ENCODE data around the gene OR2AT4. TPM values are rescaled to one million over a fixed set of nuclear protein-coding genes. Genes with fewer than 3 reads are reported as not detected.
"Not testable (repeated sequence)": the region's sequence is repeated elsewhere in the genome, so short reads cannot be mapped to it uniquely, and the experiment has no call there.

OR2AT4 gene
- total and polyA plus RNA-seq, 2 donors = under 0.01 TPM; not detected in 1

DNA sequence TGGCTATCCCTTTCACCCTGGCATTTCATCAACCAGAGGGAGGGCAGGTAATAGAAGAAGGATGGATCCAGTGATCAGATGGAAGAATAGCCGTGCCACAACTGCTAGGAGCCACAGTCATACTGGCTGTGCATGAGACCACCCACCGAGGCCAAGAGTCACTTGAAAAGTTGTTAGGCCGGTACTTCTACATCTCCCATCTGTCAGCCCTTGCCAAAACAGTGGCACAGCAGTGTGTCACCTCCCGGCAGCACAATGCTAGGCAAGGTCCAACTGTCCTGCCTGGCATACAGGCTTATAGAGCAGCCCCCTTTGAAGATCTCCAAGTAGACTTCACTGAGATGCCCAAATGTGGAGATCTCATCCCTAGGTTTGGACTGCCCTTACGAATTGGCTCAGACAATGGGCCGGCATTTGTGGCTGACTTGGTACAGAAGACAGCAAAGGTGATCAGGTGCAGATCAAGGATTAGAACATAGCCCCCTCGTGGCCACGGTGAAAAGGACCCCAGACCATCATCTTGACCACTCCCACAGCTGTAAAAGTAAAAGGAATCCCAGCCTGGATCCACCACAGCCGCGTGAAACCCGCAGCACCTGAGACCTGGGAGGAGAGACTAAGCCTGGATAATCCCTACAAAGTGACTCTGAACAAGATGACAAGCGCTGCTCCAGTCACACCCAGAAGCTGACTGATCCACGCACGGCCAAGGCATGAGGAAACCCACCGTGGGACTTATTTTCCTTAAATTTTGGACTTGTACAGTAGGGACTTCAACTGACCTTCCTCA lies 52.1 kb downstream of the OR2AT4 start:
- 90% methylated on average over 15 of the region's 15 CpGs for WGBS
- H3K36me3 ChIP-seq (ENCODE audit: control insufficient read depth in 2 of 2, insufficient read depth in 2 of 2, low read length in 1 of 2); H3K27me3 ChIP-seq (ENCODE audit: control insufficient read depth in 2 of 2, insufficient read depth in 1 of 2, low read length in 1 of 2); H3K4me3 ChIP-seq (ENCODE audit: low read length in 2 of 2); H3K27ac ChIP-seq (ENCODE audit: low read depth in 1 of 2, low read length in 1 of 2); H3K4me1 ChIP-seq (ENCODE audit: control insufficient read depth in 2 of 2, insufficient read depth in 2 of 2, low read length in 2 of 2); DNase-seq (ENCODE audit: low read depth in 6 of 9, low spot score in 9 of 9); H3K9me3 ChIP-seq (ENCODE audit: control insufficient read depth in 2 of 2, insufficient read depth in 1 of 2, low read length in 1 of 2): not testable (repeated sequence)

DNA sequence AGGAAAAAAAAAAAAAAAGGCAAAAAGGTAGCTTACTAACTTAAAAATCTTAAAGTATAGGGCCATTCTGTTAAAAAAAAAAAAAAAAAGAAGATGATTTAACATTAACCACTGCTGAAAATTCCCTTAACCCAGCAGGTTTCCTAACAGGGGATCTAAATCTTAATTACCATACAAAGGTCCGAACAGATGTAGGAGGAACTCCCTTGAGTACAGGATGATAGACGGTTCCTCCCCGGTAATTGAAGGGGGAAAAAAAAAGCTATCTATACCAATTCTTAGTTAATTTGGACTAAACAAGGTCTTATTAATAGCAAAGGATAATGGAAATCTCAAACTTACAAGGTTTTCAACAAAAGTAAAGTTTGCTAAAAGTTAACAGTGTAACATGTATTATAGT lies 54.9 kb downstream of the OR2AT4 start:
- not testable (repeated sequence) for H3K27me3 ChIP-seq (ENCODE audit: control insufficient read depth in 2 of 2, insufficient read depth in 1 of 2, low read length in 1 of 2); H3K9me3 ChIP-seq (ENCODE audit: control insufficient read depth in 2 of 2, insufficient read depth in 1 of 2, low read length in 1 of 2); DNase-seq (ENCODE audit: low read depth in 6 of 9, low spot score in 9 of 9); H3K4me1 ChIP-seq (ENCODE audit: control insufficient read depth in 2 of 2, insufficient read depth in 2 of 2, low read length in 2 of 2); H3K4me3 ChIP-seq (ENCODE audit: low read length in 2 of 2); H3K36me3 ChIP-seq (ENCODE audit: control insufficient read depth in 2 of 2, insufficient read depth in 2 of 2, low read length in 1 of 2); H3K27ac ChIP-seq (ENCODE audit: low read depth in 1 of 2, low read length in 1 of 2)
- 53% methylated on average over 3 of the region's 3 CpGs for WGBS

DNA sequence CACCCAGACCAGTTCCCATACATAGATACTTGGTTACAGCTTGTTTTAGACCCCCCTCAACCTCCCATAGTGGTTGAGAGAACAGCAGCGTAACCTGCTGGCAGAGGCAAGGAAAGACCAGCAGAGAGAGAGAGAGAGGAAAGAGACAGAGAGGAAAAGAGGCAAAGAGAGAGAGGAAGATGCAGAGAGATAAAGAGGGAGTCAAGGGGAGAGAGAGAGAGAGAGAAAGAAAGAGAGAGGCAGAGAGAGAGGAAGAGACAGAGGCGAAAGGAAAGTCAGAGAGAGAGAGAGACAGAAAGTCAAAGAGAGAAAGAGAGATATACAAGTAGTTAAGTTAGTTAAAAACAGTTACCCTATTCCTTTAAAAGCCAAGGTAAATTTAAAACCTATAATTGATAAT lies 55.4 kb downstream of the OR2AT4 start:
- H3K36me3 ChIP-seq (ENCODE audit: control insufficient read depth in 2 of 2, insufficient read depth in 2 of 2, low read length in 1 of 2) = no peaks in the 10 kb centered on the region
- no peaks in the 10 kb centered on the region for H3K27me3 ChIP-seq (ENCODE audit: control insufficient read depth in 2 of 2, insufficient read depth in 1 of 2, low read length in 1 of 2)
- H3K4me1 ChIP-seq (ENCODE audit: control insufficient read depth in 2 of 2, insufficient read depth in 2 of 2, low read length in 2 of 2) = no peaks in the 10 kb centered on the region
- no peak overlapping the region for H3K4me3 ChIP-seq (ENCODE audit: low read length in 2 of 2)
- no peak for DNase-seq (ENCODE audit: low read depth in 6 of 9, low spot score in 9 of 9)
- H3K27ac ChIP-seq (ENCODE audit: low read depth in 1 of 2, low read length in 1 of 2) = no peak overlapping the region
- no peaks in the 10 kb centered on the region for H3K9me3 ChIP-seq (ENCODE audit: control insufficient read depth in 2 of 2, insufficient read depth in 1 of 2, low read length in 1 of 2)
- WGBS = 81% methylated on average over 2 of the region's 2 CpGs

DNA sequence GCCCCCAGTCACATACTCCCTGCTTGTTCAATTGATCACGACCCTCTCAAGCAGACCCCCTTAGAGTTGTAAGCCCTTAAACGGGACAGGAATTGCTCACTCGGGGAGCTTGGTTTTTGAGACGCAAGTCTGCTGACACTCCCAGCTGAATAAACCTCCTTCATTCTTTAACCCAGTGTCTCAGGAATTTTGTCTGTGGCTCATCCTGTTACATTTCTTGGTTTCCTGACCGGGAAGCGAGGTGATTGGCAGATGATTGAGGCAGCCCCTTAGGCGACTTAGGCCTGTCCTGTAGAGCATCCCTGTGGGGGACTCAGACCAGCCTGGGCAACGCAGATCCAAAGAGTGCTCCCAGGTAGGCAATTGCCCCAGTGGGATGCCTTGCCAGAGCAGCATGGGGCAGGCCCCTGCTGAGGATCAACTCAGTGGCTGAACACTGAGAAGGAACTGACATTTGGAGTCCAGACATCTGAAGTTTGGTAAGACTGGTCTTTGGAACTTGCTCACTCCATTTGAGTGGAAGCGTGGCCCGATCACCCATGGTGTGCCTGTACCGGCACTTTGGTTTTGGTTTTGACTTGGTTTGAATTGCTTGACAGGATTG lies 56.4 kb downstream of the OR2AT4 start:
- WGBS = 94% methylated on average over 11 of the region's 11 CpGs

DNA sequence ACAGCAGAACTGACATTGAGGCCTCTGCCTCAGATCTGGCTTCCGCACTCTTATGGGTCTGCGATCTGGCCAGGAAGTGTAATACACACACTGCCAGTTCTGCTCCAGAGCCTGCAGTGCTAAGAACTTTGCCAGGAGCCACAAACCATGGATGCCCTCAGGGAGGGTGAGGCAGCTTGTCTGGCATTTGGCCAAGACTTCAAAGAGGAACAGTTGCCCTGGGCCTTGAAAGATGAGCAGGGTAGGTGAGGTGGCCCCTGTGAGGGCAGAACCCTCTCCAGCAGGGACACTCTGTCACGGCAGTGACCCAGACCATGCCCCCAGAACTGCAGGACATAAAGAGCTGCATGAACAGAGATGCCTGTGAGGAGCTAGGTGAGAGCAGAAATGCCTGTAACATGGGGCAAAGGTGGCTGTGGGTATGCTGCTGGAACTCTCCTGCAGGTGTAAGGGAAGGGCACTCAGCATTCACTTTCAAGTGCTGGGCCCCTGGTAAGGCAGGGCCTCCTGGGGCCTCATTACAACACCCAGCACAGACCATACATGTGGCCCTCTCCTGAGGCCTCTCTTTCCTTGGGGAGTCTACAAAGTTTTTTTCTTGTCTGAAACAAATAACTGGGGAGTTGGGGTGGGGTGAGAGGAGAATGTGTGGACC lies 60.6 kb downstream of the OR2AT4 start:
- Histone ChIP-seq H3K27ac (ENCODE audit: low read depth in 1 of 2, low read length in 1 of 2) (no peak overlapping the region), H3K36me3 (ENCODE audit: control insufficient read depth in 2 of 2, insufficient read depth in 2 of 2, low read length in 1 of 2) (no peaks in the 10 kb centered on the region), H3K9me3 (ENCODE audit: control insufficient read depth in 2 of 2, insufficient read depth in 1 of 2, low read length in 1 of 2) (no peaks in the 10 kb centered on the region), H3K27me3 (ENCODE audit: control insufficient read depth in 2 of 2, insufficient read depth in 1 of 2, low read length in 1 of 2) (no peaks in the 10 kb centered on the region), H3K4me1 (ENCODE audit: control insufficient read depth in 2 of 2, insufficient read depth in 2 of 2, low read length in 2 of 2) (no peaks in the 10 kb centered on the region), H3K4me3 (ENCODE audit: low read length in 2 of 2) (no peak overlapping the region)
- WGBS = 89% methylated on average over 3 of the region's 3 CpGs
- no peak for DNase-seq (ENCODE audit: low read depth in 6 of 9, low spot score in 9 of 9)

More for the DNA sequence above, 56.4 kb downstream of the OR2AT4 start:
- Histone ChIP-seq H3K9me3 (ENCODE audit: control insufficient read depth in 2 of 2, insufficient read depth in 1 of 2, low read length in 1 of 2) (no peaks in the 10 kb centered on the region), H3K27me3 (ENCODE audit: control insufficient read depth in 2 of 2, insufficient read depth in 1 of 2, low read length in 1 of 2) (no peaks in the 10 kb centered on the region), H3K36me3 (ENCODE audit: control insufficient read depth in 2 of 2, insufficient read depth in 2 of 2, low read length in 1 of 2) (no peaks in the 10 kb centered on the region), H3K4me1 (ENCODE audit: control insufficient read depth in 2 of 2, insufficient read depth in 2 of 2, low read length in 2 of 2) (no peaks in the 10 kb centered on the region), H3K27ac (ENCODE audit: low read depth in 1 of 2, low read length in 1 of 2) (no peak overlapping the region), H3K4me3 (ENCODE audit: low read length in 2 of 2) (no peak overlapping the region)
- no peak for DNase-seq (ENCODE audit: low read depth in 6 of 9, low spot score in 9 of 9)

DNA sequence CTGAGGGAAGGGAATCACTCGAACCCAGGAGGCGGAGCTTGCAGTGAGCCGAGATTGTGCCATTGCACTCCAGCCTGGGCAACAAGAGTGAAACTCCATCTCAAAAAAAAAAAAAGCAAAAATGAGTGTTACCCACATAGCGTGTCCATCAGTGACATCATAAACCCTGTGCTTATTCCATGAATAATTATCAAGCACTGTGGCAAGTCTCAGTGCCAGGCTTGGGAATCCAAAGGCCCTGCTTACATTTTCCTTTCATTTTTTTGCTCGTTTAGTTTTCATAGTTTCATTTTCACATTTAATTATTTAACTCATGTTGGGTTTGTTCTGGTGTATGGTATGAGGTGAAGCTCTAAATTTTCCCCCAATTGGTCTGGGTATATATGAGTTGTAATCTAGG lies 61.4 kb downstream of the OR2AT4 start:
- no peak overlapping the region for H3K27ac ChIP-seq (ENCODE audit: low read depth in 1 of 2, low read length in 1 of 2)
- no peaks in the 10 kb centered on the region for H3K4me1 ChIP-seq (ENCODE audit: control insufficient read depth in 2 of 2, insufficient read depth in 2 of 2, low read length in 2 of 2)
- no peaks in the 10 kb centered on the region for H3K27me3 ChIP-seq (ENCODE audit: control insufficient read depth in 2 of 2, insufficient read depth in 1 of 2, low read length in 1 of 2)
- H3K9me3 ChIP-seq (ENCODE audit: control insufficient read depth in 2 of 2, insufficient read depth in 1 of 2, low read length in 1 of 2) = no peaks in the 10 kb centered on the region
- no peaks in the 10 kb centered on the region for H3K36me3 ChIP-seq (ENCODE audit: control insufficient read depth in 2 of 2, insufficient read depth in 2 of 2, low read length in 1 of 2)
- no peak overlapping the region for H3K4me3 ChIP-seq (ENCODE audit: low read length in 2 of 2)
- no peak for DNase-seq (ENCODE audit: low read depth in 6 of 9, low spot score in 9 of 9)
- WGBS = 89% methylated on average over 5 of the region's 5 CpGs

DNA sequence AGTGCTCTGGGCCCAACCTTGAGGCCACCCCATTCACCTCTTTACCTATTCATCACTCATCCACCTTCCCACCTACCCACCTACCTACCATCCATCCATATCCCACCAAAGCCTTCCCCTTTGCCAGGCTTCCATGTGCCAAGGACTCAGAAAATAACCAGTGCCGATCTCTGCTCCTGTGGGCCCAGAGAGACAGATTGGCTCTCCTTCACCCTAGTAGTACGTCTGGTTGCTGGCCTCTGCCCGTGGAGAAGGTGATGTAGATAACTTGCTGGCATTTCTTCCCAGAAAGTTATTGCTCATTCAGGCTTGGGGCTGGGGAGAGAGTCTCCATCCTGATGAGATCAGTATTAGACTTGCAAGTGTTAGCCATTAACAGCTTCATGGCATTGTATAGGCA lies 62.8 kb downstream of the OR2AT4 start:
- H3K36me3 ChIP-seq (ENCODE audit: control insufficient read depth in 2 of 2, insufficient read depth in 2 of 2, low read length in 1 of 2) = no peaks in the 10 kb centered on the region
- no peaks in the 10 kb centered on the region for H3K4me1 ChIP-seq (ENCODE audit: control insufficient read depth in 2 of 2, insufficient read depth in 2 of 2, low read length in 2 of 2)
- no peaks in the 10 kb centered on the region for H3K27me3 ChIP-seq (ENCODE audit: control insufficient read depth in 2 of 2, insufficient read depth in 1 of 2, low read length in 1 of 2)
- no peak overlapping the region for H3K27ac ChIP-seq (ENCODE audit: low read depth in 1 of 2, low read length in 1 of 2)
- no peaks in the 10 kb centered on the region for H3K9me3 ChIP-seq (ENCODE audit: control insufficient read depth in 2 of 2, insufficient read depth in 1 of 2, low read length in 1 of 2)
- DNase-seq (ENCODE audit: low read depth in 6 of 9, low spot score in 9 of 9) = no peak
- 98% methylated on average over 3 of the region's 3 CpGs for WGBS
- no peak overlapping the region for H3K4me3 ChIP-seq (ENCODE audit: low read length in 2 of 2)

DNA sequence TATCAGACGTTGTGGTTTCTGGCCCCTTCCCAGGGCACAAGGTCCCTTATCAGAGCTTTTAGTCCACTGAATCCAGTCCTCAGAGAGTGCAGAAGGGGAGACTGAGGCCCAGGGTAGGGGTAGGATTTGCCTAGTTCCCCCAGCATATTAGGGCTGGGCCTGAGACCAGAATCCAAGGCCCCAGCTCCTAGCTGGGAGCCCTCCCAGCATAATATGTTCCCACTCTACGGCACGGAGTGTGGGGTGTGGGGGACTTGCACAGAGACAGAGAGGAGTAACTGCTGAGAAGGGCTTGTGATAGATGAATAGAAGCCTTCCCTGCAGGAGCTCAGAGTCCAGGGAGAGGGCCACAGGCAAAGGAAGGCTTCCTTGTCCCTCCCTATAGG lies 64.1 kb downstream of the OR2AT4 start:
- WGBS = 97% methylated on average over 3 of the region's 3 CpGs
- no peak for DNase-seq (ENCODE audit: low read depth in 6 of 9, low spot score in 9 of 9)

DNA sequence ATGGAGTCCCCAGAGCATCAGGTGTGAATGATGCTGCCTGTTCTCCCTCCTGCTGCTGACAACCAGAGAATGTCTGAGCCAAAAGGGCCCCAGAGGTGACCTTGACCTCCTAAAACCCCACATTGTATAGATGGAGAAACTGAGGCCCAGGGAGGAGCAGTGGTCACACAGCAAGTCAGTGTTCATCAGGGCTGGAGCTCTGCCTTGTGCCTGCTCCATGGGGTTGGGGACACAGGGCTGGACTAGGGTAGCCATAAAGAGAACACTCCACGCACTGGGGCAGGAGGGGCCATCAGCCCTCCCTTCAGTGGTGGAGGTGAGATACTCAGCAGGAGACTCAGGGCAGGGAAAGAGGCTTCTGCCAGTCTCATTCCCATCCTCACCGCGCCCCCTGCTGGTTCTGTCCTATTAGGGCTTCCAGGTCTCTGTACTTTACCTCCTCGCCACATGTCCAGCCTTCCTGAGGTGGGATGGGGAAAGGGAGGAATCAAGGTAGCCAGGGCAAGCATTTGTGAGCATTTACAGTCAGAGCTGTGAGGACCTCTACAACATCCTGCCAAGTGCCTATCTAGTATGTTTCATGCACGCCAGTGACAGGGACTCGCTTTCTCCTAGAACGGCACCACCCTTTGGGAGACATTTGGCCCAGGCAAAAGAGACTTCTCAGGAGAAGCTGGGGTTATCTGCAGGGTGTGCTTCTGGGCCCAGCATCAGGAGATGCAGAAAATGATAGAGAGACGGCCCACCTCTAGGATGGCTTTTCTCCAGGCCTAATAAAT lies 64.7 kb downstream of the OR2AT4 start:
- Histone ChIP-seq H3K36me3 (ENCODE audit: control insufficient read depth in 2 of 2, insufficient read depth in 2 of 2, low read length in 1 of 2) (no peaks in the 10 kb centered on the region), H3K4me1 (ENCODE audit: control insufficient read depth in 2 of 2, insufficient read depth in 2 of 2, low read length in 2 of 2) (no peaks in the 10 kb centered on the region), H3K27ac (ENCODE audit: low read depth in 1 of 2, low read length in 1 of 2) (no peak overlapping the region), H3K9me3 (ENCODE audit: control insufficient read depth in 2 of 2, insufficient read depth in 1 of 2, low read length in 1 of 2) (no peaks in the 10 kb centered on the region), H3K4me3 (ENCODE audit: low read length in 2 of 2) (no peak overlapping the region), H3K27me3 (ENCODE audit: control insufficient read depth in 2 of 2, insufficient read depth in 1 of 2, low read length in 1 of 2) (no peaks in the 10 kb centered on the region)
- DNase-seq (ENCODE audit: low read depth in 6 of 9, low spot score in 9 of 9) = peak in 8 of 9 donors; percentile 16 to 65 (median 38)
- WGBS = 75% methylated on average over 8 of the region's 8 CpGs

More for the DNA sequence above, 64.1 kb downstream of the OR2AT4 start:
- Histone ChIP-seq H3K36me3 (ENCODE audit: control insufficient read depth in 2 of 2, insufficient read depth in 2 of 2, low read length in 1 of 2) (no peaks in the 10 kb centered on the region), H3K4me3 (ENCODE audit: low read length in 2 of 2) (no peak overlapping the region), H3K27me3 (ENCODE audit: control insufficient read depth in 2 of 2, insufficient read depth in 1 of 2, low read length in 1 of 2) (no peaks in the 10 kb centered on the region), H3K9me3 (ENCODE audit: control insufficient read depth in 2 of 2, insufficient read depth in 1 of 2, low read length in 1 of 2) (no peaks in the 10 kb centered on the region), H3K4me1 (ENCODE audit: control insufficient read depth in 2 of 2, insufficient read depth in 2 of 2, low read length in 2 of 2) (no peaks in the 10 kb centered on the region), H3K27ac (ENCODE audit: low read depth in 1 of 2, low read length in 1 of 2) (no peak overlapping the region)
